ENCODE data around the gene LILRB5.

- TF ChIP-seq CTCF (conservative IDR thresholded peaks at IDR 0.05) (no peak), ZFX (IDR thresholded peaks at IDR 0.05) (no peak)
Observed at GRCh38 chr19:54248016-54248601, 9.0 kb downstream of the LILRB5 start.

Measured in C4-2B (cell line).